ENCODE measurements around the gene GZMB.
"Not testable (repeated sequence)": the region's sequence is repeated elsewhere in the genome, so short reads cannot be mapped to it uniquely, and the experiment has no call there.

Gene GZMB

DNA sequence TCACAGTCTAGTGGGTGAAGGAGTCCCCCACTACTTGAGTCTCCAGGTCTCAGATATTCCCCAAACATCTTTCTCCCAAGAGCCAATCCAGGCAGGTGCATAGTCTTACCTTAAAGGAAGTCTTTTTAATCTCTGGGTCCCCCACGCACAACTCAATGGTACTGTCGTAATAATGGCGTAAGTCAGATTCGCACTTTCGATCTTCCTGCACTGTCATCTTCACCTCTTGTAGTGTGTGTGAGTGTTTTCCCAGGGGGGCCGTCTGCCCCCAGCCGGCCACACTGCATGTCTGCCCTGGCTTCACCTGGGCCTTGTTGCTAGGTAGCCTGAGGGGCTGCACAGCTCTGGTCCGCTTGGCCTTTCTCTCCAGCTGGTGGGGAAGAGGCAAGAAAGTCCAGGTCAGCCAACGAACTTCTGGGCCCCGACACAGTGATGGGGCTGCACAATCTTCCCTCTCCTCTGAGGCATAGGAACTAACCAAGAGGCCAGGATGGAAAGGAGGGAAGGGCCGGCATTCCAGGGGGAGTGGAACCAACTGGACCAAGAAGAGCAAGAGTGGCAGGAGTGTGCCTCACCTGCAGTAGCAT, 2.1 kb downstream of the GZMB start:
- no peak for DNase-seq (ENCODE audit: low read depth)

DNA sequence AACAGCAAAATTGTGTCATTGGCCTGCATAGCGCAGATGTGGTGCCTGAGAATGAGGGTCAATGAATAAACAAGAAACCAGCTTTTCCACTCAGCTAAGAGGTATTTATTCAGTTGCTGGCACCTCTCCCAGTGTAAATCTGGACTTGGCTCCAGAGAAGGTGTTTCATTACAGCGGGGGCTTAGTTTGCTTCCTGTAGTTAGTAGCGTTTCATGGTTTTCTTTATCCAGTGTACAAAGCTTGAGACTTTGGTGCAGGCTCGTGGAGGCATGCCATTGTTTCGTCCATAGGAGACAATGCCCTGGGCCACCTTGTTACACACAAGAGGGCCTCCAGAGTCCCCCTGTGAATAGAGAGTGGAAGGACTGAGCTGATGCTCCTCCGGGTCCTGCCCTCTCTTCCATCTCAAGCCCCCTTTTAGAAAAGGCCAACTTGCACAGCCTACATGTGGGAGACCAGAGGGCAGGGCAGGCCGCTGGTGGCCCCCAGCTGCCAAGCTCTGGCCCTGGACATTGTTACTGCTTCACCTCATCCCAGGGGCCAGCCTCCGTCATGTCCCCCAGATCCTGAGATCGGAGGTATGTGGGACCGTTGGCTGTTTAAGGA, 3.0 kb downstream of the GZMB start:
- DNase-seq (ENCODE audit: low read depth), result no peak

DNA sequence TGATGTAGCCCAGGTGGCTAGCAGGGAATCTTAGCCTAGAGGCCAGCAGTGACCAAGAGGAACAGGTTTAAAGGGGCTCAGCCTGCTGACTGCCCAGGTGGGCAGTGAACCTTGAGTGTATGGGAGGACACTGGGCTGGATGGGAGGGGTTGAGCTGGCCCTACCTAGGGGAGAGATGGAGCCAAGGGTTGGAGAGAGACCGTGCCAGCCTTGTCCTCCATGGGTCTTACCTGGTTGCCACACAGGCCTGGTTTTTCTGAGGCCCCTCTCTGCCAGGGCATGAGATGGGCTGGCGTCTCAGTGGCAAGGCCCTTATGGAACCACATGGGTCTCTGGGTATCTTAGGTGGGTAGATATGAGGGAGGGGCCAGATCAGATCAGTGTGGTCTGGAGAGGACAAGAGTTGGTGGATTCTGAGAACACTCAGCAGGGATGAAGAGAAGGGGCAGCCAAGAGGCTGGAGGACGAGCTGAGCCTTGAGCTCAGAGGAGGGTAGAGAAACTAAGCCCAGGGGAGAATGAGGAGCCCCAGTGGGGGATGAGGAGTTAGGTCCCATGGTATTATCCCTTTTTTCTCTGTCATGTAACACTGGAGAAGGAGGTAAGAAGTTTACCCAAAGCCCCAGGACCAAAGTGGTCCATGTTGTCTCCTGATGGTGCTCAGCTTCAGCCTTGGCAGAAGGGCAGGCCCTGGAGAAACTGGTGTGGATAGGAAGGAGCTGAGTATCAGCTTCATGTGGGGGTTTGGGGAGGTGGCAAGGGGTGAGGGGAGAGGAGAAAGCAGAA, 3.7 kb downstream of the GZMB start:
- no peak for DNase-seq (ENCODE audit: low read depth)

DNA sequence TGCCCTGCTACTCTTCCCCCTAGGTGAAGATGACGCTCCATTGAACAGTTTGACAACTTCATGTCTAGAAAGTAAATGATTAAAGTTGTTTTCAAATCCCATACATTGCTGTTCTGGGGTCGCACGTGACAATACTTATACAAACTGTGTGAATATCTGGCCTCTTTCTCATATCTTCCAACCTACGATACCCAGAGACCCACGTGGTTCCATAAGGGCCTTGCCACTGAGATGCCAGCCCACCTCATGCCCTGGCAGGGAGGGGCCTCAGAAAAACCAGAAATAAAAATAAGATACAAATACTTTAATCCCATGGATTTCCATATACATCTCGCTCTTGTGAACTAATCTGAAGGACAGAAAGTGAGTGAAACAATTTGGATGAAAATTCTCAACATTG, 4.5 kb downstream of the GZMB start:
- no peak for DNase-seq (ENCODE audit: low read depth)

DNA sequence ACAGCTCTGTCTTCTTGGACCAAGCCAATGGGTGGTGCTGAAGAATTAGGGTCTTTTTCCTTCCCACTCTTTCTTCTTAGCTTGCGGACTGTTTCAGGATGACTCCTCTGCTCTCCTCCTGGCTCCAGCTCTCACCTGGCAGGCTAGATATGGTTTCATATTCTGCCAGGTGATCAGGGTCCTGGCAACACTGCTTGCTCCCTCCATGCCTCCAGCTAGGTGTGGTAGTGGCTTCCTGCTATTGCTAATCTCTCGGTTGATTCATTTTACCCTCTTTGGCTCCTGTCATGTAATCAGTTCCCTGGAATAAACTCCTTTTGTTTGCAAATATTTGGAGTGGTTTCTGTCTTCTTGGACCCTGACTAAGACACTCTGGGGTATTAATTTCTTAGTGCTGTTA, 20.2 kb downstream of the GZMB start:
- DNase-seq (ENCODE audit: low read depth), result no peak

- DNase-seq (ENCODE audit: low read depth), result no peak
Measured at GRCh38 chr14:24613241-24613640, 20.7 kb downstream of the GZMB start.

DNA sequence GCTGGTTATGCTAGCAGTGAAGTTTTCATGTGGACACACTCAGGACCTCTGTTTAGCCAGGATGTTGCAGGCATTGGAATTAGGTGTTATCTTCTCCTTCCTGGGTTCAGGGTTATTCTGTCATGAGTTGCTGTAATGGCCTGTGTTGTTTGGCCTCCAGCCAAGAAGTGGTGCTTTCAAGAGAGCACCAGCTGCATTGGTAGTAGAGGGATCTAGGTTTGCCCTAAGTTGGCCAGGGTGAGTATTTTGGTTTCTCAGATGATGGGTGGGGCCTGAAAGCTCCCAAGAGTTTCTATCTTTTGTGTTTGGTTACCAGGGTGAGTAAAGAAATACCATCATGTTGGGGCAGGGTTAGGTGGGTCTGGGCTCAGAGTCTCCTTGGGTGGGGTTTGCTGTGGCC, 21.8 kb downstream of the GZMB start:
- DNase-seq (ENCODE audit: low read depth), result no peak

DNA sequence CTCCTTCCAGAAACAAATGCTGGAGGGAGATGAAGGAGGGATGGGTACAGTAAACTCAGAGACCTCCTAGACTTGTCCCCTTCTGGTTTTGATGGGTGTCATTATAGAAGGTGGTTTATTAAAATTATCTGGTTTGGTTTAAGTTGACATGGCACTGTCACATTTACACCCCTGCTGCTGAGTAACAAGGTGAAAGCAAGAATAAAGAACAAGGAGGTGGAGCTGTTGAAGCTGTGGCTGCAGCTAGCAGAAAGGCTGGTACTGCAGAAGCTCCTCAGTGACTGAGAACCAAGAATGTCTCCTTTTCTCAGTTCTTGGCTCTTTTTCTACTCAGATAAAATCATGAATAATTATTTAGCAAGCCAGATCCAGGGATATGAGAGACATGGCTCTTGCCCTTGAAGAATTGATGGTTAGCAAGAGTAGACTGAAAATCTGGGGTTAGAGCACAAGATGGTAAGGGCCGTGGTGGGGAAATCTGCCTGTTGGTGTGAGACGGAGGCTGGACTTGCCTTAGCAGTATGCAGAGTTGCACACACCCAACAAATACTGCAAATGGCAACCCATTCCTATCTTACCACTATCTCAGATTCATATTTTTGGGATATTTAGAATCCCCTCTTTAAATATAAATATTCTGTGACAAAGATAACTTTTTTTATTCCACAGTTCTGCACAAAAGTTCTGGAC, 24.2 kb downstream of the GZMB start, which contains the start of gene GZMH:
TSS of gene GZMH (minus strand) at position 31 of the 690 bp plus-strand sequence. CDS start 72 bp downstream, outside the sequence.
- DNase-seq (ENCODE audit: low read depth), result no peak

DNA sequence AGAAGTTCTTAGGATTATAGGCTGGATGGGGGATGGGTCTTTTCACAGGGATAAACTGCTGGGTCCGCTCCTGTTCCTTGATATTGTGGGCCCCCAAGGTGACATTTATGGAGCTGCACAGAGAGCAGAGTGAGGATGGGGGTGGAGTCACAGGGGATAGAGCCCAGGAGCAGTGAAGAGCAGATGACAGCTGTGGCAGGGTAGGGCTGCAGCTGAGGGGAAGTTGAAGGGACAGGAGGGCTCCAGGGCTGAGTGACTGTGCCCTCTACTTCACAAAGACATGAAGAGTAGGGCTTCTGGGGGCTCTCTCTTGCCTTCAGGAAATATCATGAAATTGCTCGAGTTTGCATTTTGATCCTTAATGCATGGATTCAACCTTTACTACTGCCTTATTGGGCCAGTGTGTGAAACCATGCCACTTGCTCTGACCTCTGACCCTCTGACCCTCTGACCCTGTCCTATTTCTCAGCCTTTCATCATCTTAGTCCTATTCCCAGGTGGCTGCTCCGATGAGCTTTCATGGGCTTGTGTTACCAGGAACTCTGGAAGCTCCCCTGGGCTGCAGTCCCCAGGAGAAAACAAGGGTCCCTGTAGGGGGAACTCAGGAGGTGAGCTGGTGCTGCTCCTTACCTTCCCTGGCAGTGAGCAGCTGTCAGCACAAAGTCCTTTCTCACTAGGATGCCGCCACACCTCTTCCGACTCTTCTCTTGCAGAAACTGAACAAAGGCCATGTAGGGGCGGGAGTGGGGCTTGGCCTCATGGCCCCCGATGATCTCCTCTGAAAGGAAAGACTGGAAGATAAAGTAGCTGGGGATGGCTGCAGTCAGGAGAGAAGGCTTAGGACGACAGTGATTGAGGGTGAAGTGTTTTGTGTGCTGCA, 26.1 kb downstream of the GZMB start:
- DNase-seq (ENCODE audit: low read depth), result no peak

DNA sequence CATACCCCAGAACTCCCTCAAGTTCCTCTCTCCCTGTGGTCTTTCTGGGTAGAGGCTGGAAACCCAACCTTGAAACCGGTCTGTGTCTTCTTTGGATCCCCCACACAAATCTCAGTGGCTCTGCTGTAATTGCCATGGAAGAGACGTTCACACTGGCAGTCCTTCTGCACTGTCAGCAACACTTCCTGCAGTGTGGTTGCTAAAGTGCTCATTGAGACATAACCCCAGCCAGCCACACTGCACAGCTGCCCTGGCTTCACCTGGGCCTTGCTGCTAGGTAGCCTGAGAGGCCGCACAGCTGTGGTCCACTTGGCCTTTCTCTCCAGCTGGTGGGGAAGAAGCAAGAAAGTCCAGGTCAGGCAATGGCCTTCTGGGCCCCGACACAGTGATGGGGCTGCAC, 26.9 kb downstream of the GZMB start:
- DNase-seq (ENCODE audit: low read depth), result no peak

DNA sequence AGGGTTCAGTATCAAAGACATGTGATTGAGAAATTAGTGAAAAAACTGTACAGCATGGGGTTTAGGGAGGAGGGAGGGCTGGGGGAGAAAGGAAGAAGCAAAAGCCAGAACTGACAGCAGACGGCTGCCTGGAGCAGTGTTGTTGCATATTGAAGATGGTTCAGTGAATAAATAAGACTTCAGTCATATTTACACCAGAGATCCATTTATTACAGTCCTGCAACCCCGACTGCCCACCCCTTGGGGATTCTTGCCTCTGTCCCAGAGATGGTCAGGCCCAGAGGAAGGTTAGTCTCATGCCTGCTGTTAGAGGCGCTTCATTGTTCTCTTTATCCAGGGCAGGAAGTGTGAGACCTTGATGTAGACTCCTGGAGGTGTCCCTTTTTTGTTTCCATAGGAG, 27.7 kb downstream of the GZMB start:
- no peak for DNase-seq (ENCODE audit: low read depth)

GRCh38 chr14:24605435-24606190, 28.4 kb downstream of the GZMB start:
- no peak for DNase-seq (ENCODE audit: low read depth)

DNA sequence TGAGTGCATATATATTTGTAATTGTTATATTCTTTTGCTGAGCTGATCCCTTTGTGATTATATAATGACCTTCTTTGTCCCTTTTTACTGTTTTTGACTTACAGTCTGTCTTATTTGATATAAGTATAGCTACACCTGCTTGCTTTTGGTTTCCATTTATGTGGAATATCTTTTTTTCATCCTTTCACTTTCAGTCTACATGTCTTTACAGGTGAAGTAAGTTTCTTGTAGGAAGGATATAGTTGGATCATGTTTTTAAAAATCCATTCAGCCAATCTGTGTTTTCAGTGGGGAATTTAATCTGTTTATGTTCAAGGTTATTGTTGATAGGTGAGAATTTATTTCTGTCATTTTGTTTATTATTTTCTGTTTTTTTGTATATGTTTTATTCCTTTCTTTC, 36.6 kb downstream of the GZMB start:
- DNase-seq (ENCODE audit: low read depth), result no peak

DNA sequence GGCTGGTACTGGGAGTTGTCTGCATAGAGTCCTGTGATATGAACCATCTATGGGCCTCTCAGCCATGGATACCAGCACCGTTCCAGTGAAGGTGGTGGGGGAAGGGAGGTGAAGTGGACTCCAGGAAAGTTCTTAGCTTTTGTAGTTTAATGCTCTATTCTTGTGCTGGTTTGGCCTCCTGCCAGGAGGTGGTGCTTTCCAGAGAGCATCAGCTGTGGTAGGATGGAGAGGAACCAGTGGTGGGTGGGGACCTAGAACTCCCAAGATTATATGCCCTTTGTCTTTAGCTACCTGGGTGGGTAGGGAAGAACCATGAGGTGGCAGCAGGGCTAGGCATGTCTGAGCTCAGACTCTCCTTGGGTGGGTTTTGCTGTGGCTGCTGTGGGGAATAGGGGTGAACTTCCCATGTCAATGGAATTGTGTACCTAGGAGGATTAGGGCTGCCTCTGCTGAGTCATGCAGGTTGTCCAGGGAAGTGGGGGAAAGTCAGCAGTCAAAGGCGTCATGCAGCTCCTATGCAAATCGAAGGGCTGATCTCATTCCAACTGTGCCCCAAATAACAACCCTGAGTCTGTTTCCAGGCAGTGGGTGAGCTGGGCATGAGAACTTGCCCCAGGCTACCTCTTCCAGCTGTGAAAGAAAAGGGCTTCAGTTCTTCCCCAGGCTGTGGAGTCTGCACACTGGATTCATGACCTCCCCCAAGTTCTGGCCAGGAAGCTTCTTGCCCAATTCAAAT, 38.7 kb downstream of the GZMB start:
- DNase-seq (ENCODE audit: low read depth), result no peak

DNA sequence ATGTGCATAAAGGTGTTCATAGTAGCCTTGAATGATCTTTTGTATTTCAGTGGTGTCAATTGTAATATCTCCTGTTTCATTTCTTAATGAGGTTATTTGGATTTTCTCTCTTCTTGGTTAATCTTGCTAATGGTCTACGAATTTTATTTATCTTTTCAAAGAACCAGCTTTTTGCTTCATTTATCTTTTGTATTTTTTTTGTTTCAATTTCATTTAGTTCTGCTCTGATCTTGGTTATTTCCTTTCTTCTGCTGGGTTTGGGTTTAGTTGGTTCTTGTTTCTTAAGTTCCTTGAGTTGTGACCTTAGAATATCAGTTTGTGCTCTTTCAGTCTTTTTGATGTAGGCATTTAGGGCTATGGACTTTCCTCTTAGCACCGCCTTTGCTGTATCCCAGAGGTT, 43.0 kb downstream of the GZMB start:
- not testable (repeated sequence) for DNase-seq (ENCODE audit: low read depth)

GRCh38 chr14:24584402-24584801, 49.6 kb downstream of the GZMB start:
- not testable (repeated sequence) for DNase-seq (ENCODE audit: low read depth)

All from HS-5 (cell line).